GM06990 (cell line): ENCODE results near the gene MTF2.

Experiments used
- DNase-seq: peaks from one replicate; pipeline ENCODE4 v3.0.0-alpha.2; 2011; ENCODE audit not compliant: insufficient read length; ENCODE audit errors: extremely low read depth
- H3K27me3 ChIP-seq: replicated peaks from 2 replicates; pipeline ENCODE4 v1.6.0; 2011; ENCODE audit warnings: low read length; ENCODE audit not compliant: control insufficient read depth, insufficient read depth
- H3K36me3 ChIP-seq: 2 replicates; pipeline ENCODE4 v1.5.1; 2011; ENCODE audit warnings: low read length; ENCODE audit not compliant: control insufficient read depth, insufficient read depth
- H3K4me3 ChIP-seq: replicated peaks from 2 replicates; pipeline ENCODE4 v1.5.1; 2011; ENCODE audit warnings: low read depth, mild to moderate bottlenecking, control low read depth, low read length
- TF ChIP-seq, protein P1 (sequence below): IDR thresholded peaks from 2 replicates; pipeline ENCODE4 v1.5.1; 2011; ENCODE audit warnings: low read length, control low read depth, mild to moderate bottlenecking, inconsistent platforms; ENCODE audit not compliant: insufficient read depth, poor library complexity, severe bottlenecking

Gene MTF2

DNA sequence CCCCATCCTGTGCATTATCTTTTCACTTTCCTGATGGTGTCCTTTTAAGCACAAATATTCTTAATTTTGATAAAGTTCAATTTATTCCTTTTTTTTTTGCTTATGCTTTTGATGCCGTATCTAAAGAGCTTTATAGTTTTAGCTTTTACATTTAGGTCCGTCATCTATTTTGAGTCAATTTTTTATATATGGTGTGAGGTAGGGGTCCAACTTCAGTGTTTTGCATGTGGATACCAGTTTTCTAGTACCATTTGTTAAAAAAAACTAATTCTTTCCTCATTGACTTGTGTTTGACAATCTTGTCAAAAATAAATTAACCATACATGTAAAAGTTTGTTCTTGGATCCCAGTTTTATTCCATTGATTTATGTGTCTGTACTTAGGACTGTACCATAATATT lies 4.9 kb downstream of the MTF2 start:
- TF ChIP-seq, protein P1, sequence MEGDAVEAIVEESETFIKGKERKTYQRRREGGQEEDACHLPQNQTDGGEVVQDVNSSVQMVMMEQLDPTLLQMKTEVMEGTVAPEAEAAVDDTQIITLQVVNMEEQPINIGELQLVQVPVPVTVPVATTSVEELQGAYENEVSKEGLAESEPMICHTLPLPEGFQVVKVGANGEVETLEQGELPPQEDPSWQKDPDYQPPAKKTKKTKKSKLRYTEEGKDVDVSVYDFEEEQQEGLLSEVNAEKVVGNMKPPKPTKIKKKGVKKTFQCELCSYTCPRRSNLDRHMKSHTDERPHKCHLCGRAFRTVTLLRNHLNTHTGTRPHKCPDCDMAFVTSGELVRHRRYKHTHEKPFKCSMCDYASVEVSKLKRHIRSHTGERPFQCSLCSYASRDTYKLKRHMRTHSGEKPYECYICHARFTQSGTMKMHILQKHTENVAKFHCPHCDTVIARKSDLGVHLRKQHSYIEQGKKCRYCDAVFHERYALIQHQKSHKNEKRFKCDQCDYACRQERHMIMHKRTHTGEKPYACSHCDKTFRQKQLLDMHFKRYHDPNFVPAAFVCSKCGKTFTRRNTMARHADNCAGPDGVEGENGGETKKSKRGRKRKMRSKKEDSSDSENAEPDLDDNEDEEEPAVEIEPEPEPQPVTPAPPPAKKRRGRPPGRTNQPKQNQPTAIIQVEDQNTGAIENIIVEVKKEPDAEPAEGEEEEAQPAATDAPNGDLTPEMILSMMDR, result no peak
- H3K4me3 ChIP-seq, result no peak overlapping the region
- DNase-seq, result no peak
- H3K36me3 ChIP-seq, result peaks cover 3% of the 10 kb centered on the region
- no peaks in the 10 kb centered on the region for H3K27me3 ChIP-seq

DNA sequence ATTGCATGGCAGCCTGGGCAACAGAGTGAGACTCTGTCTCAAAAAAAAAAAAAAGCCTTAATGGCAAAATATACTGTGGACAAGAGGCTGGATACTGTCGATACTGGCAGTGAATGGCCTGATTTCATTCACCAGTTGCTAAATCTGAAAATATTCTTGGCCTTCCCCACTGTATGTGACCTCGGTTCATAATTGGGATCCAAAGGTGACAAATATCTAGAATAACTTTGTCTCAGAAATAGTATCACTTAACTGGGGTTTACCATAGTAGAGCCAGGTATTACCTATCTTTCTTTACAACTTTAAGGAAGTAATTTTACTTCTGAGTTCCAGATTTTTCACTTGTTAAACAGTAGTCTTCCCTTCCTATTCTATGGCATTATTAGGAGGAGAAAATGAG lies 8.4 kb downstream of the MTF2 start:
- H3K27me3 ChIP-seq, result no peaks in the 10 kb centered on the region
- DNase-seq, result peak; percentile 38
- H3K4me3 ChIP-seq, result no peak overlapping the region
- peaks cover 3% of the 10 kb centered on the region for H3K36me3 ChIP-seq
- TF ChIP-seq, protein P1, result no peak

DNA sequence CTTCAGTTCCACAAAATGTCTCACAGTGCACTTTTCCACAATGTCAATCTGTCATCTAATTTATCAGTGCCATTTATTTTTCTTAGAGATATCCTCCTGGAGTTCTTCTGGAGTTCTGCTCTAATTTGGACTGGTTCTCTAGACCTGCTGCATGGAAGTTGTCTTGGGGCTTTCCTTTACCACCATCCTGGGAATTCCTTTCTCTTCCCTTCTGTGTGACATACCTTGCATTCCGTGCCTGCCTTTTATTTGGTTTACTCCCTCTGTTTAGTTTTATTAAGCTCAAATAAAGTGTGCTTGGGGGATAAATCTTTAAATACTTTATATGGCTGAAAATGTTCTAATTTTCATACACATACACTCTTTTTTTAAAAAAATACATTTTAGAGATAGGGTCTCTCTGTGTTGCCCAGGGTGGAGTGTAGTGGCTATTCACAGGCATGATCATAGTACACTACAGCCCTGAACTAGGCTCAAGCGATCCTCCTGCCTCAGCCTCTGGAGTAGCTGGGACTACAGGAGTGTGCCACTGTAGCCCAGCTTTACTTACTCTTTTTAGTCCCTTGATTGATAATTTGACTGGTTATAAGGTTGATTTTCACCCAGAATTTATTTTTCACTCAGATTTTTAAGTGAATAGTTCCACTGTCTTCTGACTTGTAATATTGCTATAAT lies 14.4 kb downstream of the MTF2 start:
- H3K27me3 ChIP-seq, result no peaks in the 10 kb centered on the region
- DNase-seq, result no peak

DNA sequence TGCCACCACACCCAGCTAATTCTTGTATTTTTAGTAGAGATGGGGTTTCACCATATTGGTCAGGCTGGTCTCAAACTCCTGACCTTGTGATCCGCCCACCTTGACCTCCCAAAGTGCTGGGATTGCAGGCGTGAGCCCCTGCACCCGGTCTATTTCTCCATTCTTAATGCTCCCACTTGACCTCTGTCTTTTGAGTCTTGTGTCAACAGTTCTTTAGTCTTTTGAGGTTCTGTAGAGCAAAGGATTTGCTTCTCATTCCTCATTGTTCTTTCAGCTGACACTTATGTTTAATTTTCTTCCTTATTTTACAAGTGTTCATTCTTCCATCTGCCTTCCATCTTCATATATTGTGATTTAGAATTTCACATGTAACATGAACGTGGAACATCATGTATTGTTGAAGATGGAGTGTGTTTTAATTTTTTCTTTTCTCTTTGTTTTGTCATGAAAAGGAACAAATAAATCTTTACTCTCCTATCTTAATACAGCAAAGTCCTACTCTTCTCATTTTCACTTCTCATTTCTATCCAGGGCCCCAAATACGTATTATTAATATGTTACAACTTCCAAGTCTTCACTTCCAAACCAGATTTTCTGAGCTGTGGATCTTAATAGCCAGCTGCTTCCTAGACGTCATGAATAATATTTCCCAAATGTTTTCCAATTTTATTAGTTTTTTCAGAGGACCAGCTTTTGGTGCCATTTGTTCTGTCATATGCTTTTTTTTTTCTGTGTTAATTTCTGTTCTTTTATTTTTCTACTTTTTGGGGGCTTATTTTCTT lies 16.9 kb downstream of the MTF2 start:
- no peaks in the 10 kb centered on the region for H3K27me3 ChIP-seq
- H3K4me3 ChIP-seq, result no peak overlapping the region
- no peaks in the 10 kb centered on the region for H3K36me3 ChIP-seq
- TF ChIP-seq, protein P1, result no peak
- no peak for DNase-seq

More for the DNA sequence above, 14.4 kb downstream of the MTF2 start:
- Histone ChIP-seq H3K4me3 (no peak overlapping the region), H3K36me3 (no peaks in the 10 kb centered on the region)
- TF ChIP-seq, protein P1, result no peak

DNA sequence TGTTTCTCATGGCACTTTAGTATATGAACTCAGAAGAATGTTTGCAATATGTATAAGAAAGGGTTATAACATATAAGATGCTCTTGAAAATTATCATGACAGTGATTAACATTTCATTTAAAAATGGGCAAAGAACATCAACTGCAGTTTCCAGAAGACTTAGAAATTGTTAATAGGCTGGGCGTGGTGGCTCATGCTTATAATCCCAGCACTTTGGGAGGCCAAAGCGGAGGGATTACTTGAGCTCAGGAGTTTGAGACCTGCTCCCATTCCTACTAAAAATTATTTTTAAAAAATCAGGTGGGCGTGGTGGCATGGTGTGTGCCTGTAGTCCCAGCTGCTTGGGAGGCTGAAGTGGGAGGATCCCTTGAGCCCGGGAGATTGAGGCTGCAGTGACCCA lies 23.1 kb downstream of the MTF2 start:
- H3K4me3 ChIP-seq, result no peak overlapping the region
- TF ChIP-seq, protein P1, result no peak
- peaks cover 1% of the 10 kb centered on the region for H3K36me3 ChIP-seq
- H3K27me3 ChIP-seq, result no peaks in the 10 kb centered on the region
- DNase-seq, result no peak

DNA sequence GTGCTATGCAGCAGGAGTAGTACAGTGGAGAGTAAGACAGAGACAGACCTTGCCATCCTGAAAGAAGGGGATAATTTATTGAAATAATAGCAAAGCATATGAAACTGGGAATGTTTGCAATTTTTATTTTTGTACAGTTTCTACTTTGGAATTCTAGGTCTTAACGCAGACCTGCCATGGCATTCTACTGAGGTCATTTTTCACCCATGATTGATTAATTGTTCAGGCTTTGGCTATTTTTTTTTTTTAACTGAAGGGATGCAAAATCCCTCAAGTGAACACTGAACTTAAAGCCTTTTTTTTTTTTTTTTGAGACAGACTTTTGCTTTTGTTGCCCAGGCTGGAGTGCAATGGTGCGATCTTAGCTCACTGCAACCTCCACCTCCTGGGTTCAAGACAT lies 27.1 kb downstream of the MTF2 start:
- no peaks in the 10 kb centered on the region for H3K27me3 ChIP-seq
- peaks cover 1% of the 10 kb centered on the region for H3K36me3 ChIP-seq
- H3K4me3 ChIP-seq, result no peak overlapping the region
- TF ChIP-seq, protein P1, result no peak
- no peak for DNase-seq
